Stomach (tissue), 9 donors: Measurements from ENCODE around the gene ANAPC7. TPM values are rescaled to one million over a fixed set of nuclear protein-coding genes. Genes with fewer than 3 reads are reported as not detected.
"Not testable (repeated sequence)": the region's sequence is repeated elsewhere in the genome, so short reads cannot be mapped to it uniquely, and the experiment has no call there.

ENCODE experiments used
- DNase-seq, 2 donors: peaks; one replicate each; pipeline versions ENCODE4 v3.0.0 to v3.0.0-alpha.2; 2013 to 2019
- H3K27ac ChIP-seq, 5 donors: fragments of 200-600 bp in 4 of 5; sonication (generic) in 4 of 5; one replicate each; pipeline ENCODE4 v1.5.1; 2013 to 2019; ENCODE audit warnings: mild to moderate bottlenecking in 1 of 5, moderate library complexity in 1 of 5
- H3K27me3 ChIP-seq, 3 donors: fragments of 200-600 bp; sonication (generic); one replicate each; pipeline ENCODE4 v1.5.1; 2017 to 2019; ENCODE audit warnings: mixed run types in 1 of 3
- H3K36me3 ChIP-seq, 4 donors: fragments of 200-600 bp; sonication (generic); 1 replicate in 3 of 4; 2 replicates in 1 of 4; pipeline ENCODE4 v1.5.1; 2016 to 2019
- H3K4me1 ChIP-seq, 4 donors: fragments of 200-600 bp; sonication (generic); one replicate each; pipeline ENCODE4 v1.5.1; 2016 to 2019
- H3K4me3 ChIP-seq, 4 donors: fragments of 200-600 bp; sonication (generic) in 3 of 4; one replicate each; pipeline ENCODE4 v1.5.1; 2016 to 2019; ENCODE audit warnings: mild to moderate bottlenecking in 1 of 4
- H3K9me3 ChIP-seq, 4 donors: fragments of 200-600 bp; sonication (generic); one replicate each; pipeline ENCODE4 v1.5.1; 2016 to 2019
- EP300 ChIP-seq: sonication (generic); formaldehyde crosslinking; IDR thresholded peaks from one replicate; pipeline ENCODE4 v1.6.1; 2017; ENCODE audit warnings: antibody characterized with exemption
- POLR2A ChIP-seq, 4 donors: fragments of 450-650 bp; IDR thresholded peaks; one replicate each; pipeline ENCODE4 v1.6.1; 2016; ENCODE audit warnings: antibody characterized with exemption in 4 of 4, control low read depth in 2 of 4, mild to moderate bottlenecking in 1 of 4, moderate library complexity in 1 of 4
- POLR2AphosphoS5 ChIP-seq, 3 donors: sonication (generic); formaldehyde crosslinking; IDR thresholded peaks; one replicate each; pipeline ENCODE4 v1.6.1; 2016; ENCODE audit warnings: antibody characterized with exemption in 3 of 3
- WGBS, 5 donors: extraction: QIAGEN DNeasy Blood & Tissue Kit in 3 of 5; methylation state at CpG; one replicate each; pipeline versions ENCODE4 v1.1.5 to v1.1.7; 2013 to 2018; 5-methylcytosine and 5-hydroxymethylcytosine counted together
- intact Hi-C: fragments of 100-400 bp; cut with DNase I; formaldehyde crosslinking; loops from one replicate; pipeline ENCODE4 v1.15.1; 2023; ENCODE audit warnings: low total_unique reads
- polyA plus RNA-seq, 3 donors: library from polyadenylated mRNA; stranded (reverse); fragments of 200-250 nt; gene quantifications; one replicate each; pipeline ENCODE4 v1.2.3, GENCODE V29; 2013
- total RNA-seq, 5 donors: library from RNA; depleted of rRNA; stranded (reverse); fragments of >200 nt; gene quantifications; one replicate each; pipeline versions ENCODE4 v1.1.0 to v1.2.3, GENCODE V29; 2014 to 2016
- TF ChIP-seq, protein P1 (sequence below), 7 experiments: fragments of 450-650 bp in 4 of 7; fragments of 200-600 bp in 3 of 7; sonication (generic) in 3 of 7; IDR thresholded peaks; one replicate each; pipeline ENCODE4 v1.5.1; 2016 to 2019; ENCODE audit warnings: antibody characterized with exemption in 7 of 7, control low read depth in 2 of 7, mild to moderate bottlenecking in 1 of 7
- donor health status: healthy with polysubstance abuse.
- donor health status: Bipolar disorder and iron deficiency.
- donor health status: healthy.

The ANAPC7 gene
- total and polyA plus RNA-seq, 8 donors = 13.0 to 88.7 (median 45.0) TPM

DNA sequence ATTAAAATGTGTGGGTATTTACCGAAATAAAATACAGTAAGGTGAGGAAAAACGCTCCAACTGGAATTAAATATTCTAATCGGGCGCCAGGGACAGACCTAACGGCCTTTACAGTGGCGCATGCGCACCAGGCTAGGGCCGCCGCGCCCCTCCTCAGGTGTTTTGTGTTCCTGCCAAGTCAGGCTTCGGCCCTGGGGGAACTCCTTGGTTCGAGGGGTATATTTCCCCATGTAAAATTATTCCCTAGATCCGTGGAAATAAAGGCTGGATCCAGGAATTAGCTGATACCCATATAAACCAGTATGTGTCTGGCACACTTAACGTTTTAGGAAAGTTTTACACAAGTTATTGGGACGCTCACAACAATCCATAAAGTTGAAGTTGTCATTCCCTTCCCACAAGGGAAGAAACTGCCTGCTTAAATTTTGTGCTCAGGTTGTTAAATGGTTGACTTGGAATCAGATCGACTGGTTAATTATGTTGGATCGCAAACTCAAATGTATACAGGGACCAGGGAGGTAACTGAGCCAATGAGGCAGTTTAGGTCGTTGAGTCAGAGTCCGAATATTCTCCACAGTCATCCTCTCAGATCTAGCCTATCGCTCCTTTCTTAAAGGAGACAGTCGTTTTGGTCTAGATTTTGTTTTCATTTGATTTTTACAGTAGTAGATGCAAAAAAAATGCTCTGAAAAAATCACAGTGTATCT, 621 bp upstream of the ANAPC7 start:
- H3K27me3 ChIP-seq = no peaks in the 10 kb centered on the region
- peak; percentile 82 to 91 for DNase-seq
- peak overlapping the region; percentile 90 to 95 (median 92) for H3K27ac ChIP-seq
- peaks cover 9 to 41% (median 23%) of the 10 kb centered on the region in 4 donors for H3K4me1 ChIP-seq
- no peak for TF ChIP-seq POLR2A (IDR thresholded peaks at IDR 0.05)
- peak in 1 of 3 donors; percentile 5 for TF ChIP-seq POLR2AphosphoS5 (IDR thresholded peaks at IDR 0.05)
- no peak for TF ChIP-seq EP300
- TF ChIP-seq, protein P1, sequence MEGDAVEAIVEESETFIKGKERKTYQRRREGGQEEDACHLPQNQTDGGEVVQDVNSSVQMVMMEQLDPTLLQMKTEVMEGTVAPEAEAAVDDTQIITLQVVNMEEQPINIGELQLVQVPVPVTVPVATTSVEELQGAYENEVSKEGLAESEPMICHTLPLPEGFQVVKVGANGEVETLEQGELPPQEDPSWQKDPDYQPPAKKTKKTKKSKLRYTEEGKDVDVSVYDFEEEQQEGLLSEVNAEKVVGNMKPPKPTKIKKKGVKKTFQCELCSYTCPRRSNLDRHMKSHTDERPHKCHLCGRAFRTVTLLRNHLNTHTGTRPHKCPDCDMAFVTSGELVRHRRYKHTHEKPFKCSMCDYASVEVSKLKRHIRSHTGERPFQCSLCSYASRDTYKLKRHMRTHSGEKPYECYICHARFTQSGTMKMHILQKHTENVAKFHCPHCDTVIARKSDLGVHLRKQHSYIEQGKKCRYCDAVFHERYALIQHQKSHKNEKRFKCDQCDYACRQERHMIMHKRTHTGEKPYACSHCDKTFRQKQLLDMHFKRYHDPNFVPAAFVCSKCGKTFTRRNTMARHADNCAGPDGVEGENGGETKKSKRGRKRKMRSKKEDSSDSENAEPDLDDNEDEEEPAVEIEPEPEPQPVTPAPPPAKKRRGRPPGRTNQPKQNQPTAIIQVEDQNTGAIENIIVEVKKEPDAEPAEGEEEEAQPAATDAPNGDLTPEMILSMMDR (IDR thresholded peaks at IDR 0.05) = no peak
- intact Hi-C loops = no loop called here
- 19 to 23% (median 21%) methylated on average over 21 of the region's 21 CpGs for WGBS, 5 donors
- no peaks in the 10 kb centered on the region for H3K9me3 ChIP-seq
- peak overlapping the region; percentile 83 to 100 (median 95) for H3K4me3 ChIP-seq
- H3K36me3 ChIP-seq = peaks cover 4 to 24% (median 17%) of the 10 kb centered on the region in 4 donors

DNA sequence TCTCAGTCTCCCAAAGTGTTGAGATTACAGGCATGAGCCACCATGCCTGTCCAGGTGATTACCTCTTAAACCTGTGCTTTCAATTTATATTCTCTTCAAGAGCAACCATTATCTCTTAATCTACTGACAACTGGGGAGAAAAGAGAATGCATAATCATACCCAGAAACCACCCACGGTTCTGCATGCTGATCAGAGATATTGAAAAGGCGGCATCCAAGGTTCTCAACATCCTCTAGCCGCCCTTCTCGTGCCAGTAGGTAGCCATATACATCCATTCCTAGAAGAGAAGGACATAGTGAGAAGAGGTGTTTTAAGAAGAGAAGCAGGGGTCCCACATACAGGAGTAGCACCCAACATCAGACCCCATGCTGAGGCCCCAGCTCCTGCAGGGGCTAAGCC, 20.8 kb downstream of the ANAPC7 start:
- Histone ChIP-seq H3K36me3 (peaks cover 65 to 99% (median 97%) of the 10 kb centered on the region in 4 donors), H3K4me1 (peaks cover 0 to 13% (median 2%) of the 10 kb centered on the region in 4 donors), H3K27ac (no peak overlapping the region), H3K27me3 (no peaks in the 10 kb centered on the region), H3K9me3 (no peaks in the 10 kb centered on the region), H3K4me3 (no peak overlapping the region)
- DNase-seq = no peak
- intact Hi-C loops = no loop called here
- 84 to 95% (median 91%) methylated on average over 4 of the region's 4 CpGs for WGBS, 5 donors
- no peak for TF ChIP-seq POLR2A (IDR thresholded peaks at IDR 0.05)

- TF ChIP-seq EP300 = no peak
- TF ChIP-seq POLR2A (IDR thresholded peaks at IDR 0.05) = no peak
- TF ChIP-seq, protein P1 (IDR thresholded peaks at IDR 0.05) = no peak
- no peak for TF ChIP-seq POLR2AphosphoS5 (IDR thresholded peaks at IDR 0.05)
- 68 to 78% (median 74%) methylated on average over 2 of the region's 2 CpGs for WGBS, 5 donors
- Histone ChIP-seq H3K9me3 (no peaks in the 10 kb centered on the region), H3K4me1 (peaks cover 0 to 12% (median 2%) of the 10 kb centered on the region in 4 donors), H3K27ac (peak overlapping the region in 2 of 5 donors; percentile 21 to 24), H3K4me3 (no peak overlapping the region), H3K36me3 (peaks cover 53 to 99% (median 98%) of the 10 kb centered on the region in 4 donors), H3K27me3 (no peaks in the 10 kb centered on the region)
- intact Hi-C loops = no loop called here
- no peak for DNase-seq
Observed at GRCh38 chr12:110379631-110380030, 23.9 kb downstream of the ANAPC7 start.

DNA sequence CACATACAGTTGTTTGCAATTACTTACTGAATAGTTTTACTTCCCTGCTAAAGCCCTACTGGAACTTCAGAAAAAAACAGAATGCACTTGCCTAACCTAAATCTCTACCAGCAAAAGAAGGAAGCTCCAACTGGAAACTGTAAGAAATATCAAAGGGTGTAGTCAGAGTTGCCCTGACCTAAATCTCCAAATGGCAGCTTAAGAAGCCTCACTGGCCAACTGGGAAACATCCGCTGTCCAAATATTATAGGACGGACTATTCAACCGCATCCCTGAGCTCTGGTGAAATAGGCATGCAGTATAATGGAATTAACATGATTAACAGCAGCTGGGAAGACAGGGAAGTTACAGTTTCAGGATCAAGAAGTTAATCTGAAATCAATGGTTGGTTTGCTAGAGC, 24.3 kb downstream of the ANAPC7 start:
- intact Hi-C loops = no loop called here
- no peak overlapping the region for H3K4me3 ChIP-seq
- H3K9me3 ChIP-seq = no peaks in the 10 kb centered on the region
- peak overlapping the region in 3 of 5 donors; percentile 21 to 31 (median 24) for H3K27ac ChIP-seq
- peaks cover 55 to 99% (median 98%) of the 10 kb centered on the region in 4 donors for H3K36me3 ChIP-seq
- peaks cover 0 to 8% (median 2%) of the 10 kb centered on the region in 4 donors for H3K4me1 ChIP-seq
- no peak for DNase-seq
- 64 to 87% (median 83%) methylated on average over 3 of the region's 3 CpGs for WGBS, 5 donors
- no peaks in the 10 kb centered on the region for H3K27me3 ChIP-seq
- TF ChIP-seq, protein P1 (IDR thresholded peaks at IDR 0.05) = no peak
- no peak for TF ChIP-seq POLR2A (IDR thresholded peaks at IDR 0.05)
- no peak for TF ChIP-seq EP300
- no peak for TF ChIP-seq POLR2AphosphoS5 (IDR thresholded peaks at IDR 0.05)

- H3K9me3 ChIP-seq, H3K4me3 ChIP-seq, DNase-seq, H3K27me3 ChIP-seq, intact Hi-C loops: not testable (repeated sequence)
- H3K4me1 ChIP-seq = peaks cover 1 to 14% (median 11%) of the 10 kb centered on the region in 4 donors
- H3K36me3 ChIP-seq = peaks cover 64 to 100% (median 100%) of the 10 kb centered on the region in 4 donors
- 77 to 91% (median 90%) methylated on average over 17 of the region's 17 CpGs for WGBS, 5 donors
- H3K27ac ChIP-seq = peak overlapping the region in 2 of 5 donors; percentile 21 to 31
Observed at GRCh38 chr12:110378131-110378790, 25.2 kb downstream of the ANAPC7 start.
